Prostate gland (tissue), 2 donors: Measurements from ENCODE around the gene SV2C.

Source experiments
- POLR2A ChIP-seq: fragments of 450-650 bp; IDR thresholded peaks from one replicate; pipeline ENCODE4 v1.6.1; 2016; ENCODE audit warnings: antibody characterized with exemption, mild to moderate bottlenecking
- POLR2AphosphoS5 ChIP-seq: sonication (generic); formaldehyde crosslinking; IDR thresholded peaks from one replicate; pipeline ENCODE4 v1.6.1; 2017; ENCODE audit warnings: antibody characterized with exemption
- TF ChIP-seq, protein P1 (sequence below), 4 experiments: fragments of 200-600 bp in 2 of 4; fragments of 450-650 bp in 2 of 4; sonication (generic) in 2 of 4; IDR thresholded peaks; 1 replicate in 3 of 4; 2 replicates in 1 of 4; pipeline ENCODE4 v1.5.1; 2016 to 2019; ENCODE audit warnings: antibody characterized with exemption in 4 of 4, mild to moderate bottlenecking in 2 of 4, moderate library complexity in 2 of 4

DNA sequence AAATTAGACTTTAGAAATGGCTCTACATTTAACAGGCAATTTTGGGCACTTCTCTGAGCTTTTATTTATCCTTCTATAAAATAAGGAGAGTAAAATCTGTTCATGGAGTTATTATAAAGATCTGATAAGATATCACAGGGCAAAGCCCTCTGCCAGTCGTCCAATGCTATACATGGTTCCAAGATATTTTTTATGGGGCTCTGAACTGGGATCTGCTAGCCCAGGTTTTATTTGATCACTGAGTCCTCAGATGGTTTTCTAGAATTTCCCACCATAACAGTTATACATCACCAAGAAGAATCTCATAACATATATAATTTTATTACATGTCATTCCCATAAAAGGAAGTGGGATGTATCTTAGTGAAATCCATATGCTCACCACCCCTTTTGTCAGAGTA, 296.7 kb downstream of the SV2C start:
- TF ChIP-seq, protein P1, sequence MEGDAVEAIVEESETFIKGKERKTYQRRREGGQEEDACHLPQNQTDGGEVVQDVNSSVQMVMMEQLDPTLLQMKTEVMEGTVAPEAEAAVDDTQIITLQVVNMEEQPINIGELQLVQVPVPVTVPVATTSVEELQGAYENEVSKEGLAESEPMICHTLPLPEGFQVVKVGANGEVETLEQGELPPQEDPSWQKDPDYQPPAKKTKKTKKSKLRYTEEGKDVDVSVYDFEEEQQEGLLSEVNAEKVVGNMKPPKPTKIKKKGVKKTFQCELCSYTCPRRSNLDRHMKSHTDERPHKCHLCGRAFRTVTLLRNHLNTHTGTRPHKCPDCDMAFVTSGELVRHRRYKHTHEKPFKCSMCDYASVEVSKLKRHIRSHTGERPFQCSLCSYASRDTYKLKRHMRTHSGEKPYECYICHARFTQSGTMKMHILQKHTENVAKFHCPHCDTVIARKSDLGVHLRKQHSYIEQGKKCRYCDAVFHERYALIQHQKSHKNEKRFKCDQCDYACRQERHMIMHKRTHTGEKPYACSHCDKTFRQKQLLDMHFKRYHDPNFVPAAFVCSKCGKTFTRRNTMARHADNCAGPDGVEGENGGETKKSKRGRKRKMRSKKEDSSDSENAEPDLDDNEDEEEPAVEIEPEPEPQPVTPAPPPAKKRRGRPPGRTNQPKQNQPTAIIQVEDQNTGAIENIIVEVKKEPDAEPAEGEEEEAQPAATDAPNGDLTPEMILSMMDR (IDR thresholded peaks at IDR 0.05): no peak
- no peak for TF ChIP-seq POLR2A
- no peak for TF ChIP-seq POLR2AphosphoS5
